SK-N-SH (cell line): ENCODE measurements around the gene MGAT5B. TPM values are rescaled to one million over a fixed set of nuclear protein-coding genes. Genes with fewer than 3 reads are reported as not detected.

ENCODE experiments used
- CTCF ChIA-PET: fragments of 300-600, 350-600 bp; formaldehyde crosslinking; extraction: SDS; loops from one replicate; lab custom pipeline; 2021; lab: Yijun Ruan, JAX
- POLR2A ChIA-PET: fragments of 350-600 bp; sonication (Branson Sonifier 250); formaldehyde crosslinking; extraction: SDS; loops from one replicate; lab custom pipeline; 2020; ENCODE audit warnings: antibody characterized with exemption, inconsistent platforms; lab: Yijun Ruan, JAX
- DNase-seq: peaks from one replicate; pipeline ENCODE4 v3.0.0; 2012
- H2AFZ ChIP-seq: fragments of 200-600 bp; sonication (generic); 2 replicates; pipeline ENCODE4 v1.8.1; 2016; ENCODE audit warnings: antibody characterized with exemption, mild to moderate bottlenecking, low read depth
- H3F3A ChIP-seq: fragments of 200-600 bp; sonication (generic); replicated peaks from 2 replicates; pipeline ENCODE3; 2016; ENCODE audit warnings: antibody characterized with exemption, mild to moderate bottlenecking; ENCODE audit not compliant: insufficient read depth
- H3K27ac ChIP-seq, 2 experiments: fragments of 200-500 bp in 1 of 2; fragments of 200-600 bp in 1 of 2; sonication (Bioruptor generic) in 1 of 2; sonication (generic), shearing (Covaris generic) in 1 of 2; 2 replicates each; pipeline versions ENCODE4 v1.5.1 to v1.6.1; 2014 to 2016; ENCODE audit warnings: low read depth in 2 of 2, inconsistent platforms in 1 of 2, low read length in 1 of 2, mild to moderate bottlenecking in 1 of 2, mixed read lengths in 1 of 2
- H3K27me3 ChIP-seq: fragments of 200-600 bp; sonication (generic), shearing (Covaris generic); 2 replicates; pipeline ENCODE4 v1.6.1; 2016; ENCODE audit warnings: mixed run types; ENCODE audit not compliant: insufficient read depth
- H3K36me3 ChIP-seq, 2 experiments: fragments of 200-500 bp in 1 of 2; fragments of 200-600 bp in 1 of 2; sonication (Bioruptor generic) in 1 of 2; sonication (generic) in 1 of 2; replicated peaks in 1 of 2; 2 replicates each; pipeline versions ENCODE3 to v1.5.1; 2014 to 2016; ENCODE audit warnings: low read length in 1 of 2, mild to moderate bottlenecking in 1 of 2; ENCODE audit not compliant: insufficient read depth in 2 of 2, control insufficient read depth in 1 of 2
- H3K4me1 ChIP-seq, 2 experiments: fragments of 200-500 bp in 1 of 2; fragments of 200-600 bp in 1 of 2; sonication (Bioruptor generic) in 1 of 2; sonication (generic), shearing (Covaris generic) in 1 of 2; 2 replicates each; pipeline versions ENCODE4 v1.5.1 to v1.6.1; 2014 to 2016; ENCODE audit warnings: low read depth in 1 of 2, low read length in 1 of 2, mixed run types in 1 of 2; ENCODE audit not compliant: insufficient read depth in 2 of 2, control insufficient read depth in 1 of 2
- H3K4me2 ChIP-seq: fragments of 200-600 bp; sonication (generic), shearing (Covaris generic); 2 replicates; pipeline ENCODE4 v1.6.1; 2017; ENCODE audit warnings: mixed run types
- H3K4me3 ChIP-seq, 2 experiments: fragments of 200-500 bp in 1 of 2; fragments of 200-600 bp in 1 of 2; sonication (Bioruptor generic) in 1 of 2; sonication (generic), shearing (Covaris generic) in 1 of 2; 2 replicates each; pipeline versions ENCODE4 v1.5.1 to v1.8.1; 2014 to 2016; ENCODE audit warnings: low read depth in 2 of 2, inconsistent platforms in 1 of 2, low read length in 1 of 2, mild to moderate bottlenecking in 1 of 2, mixed read lengths in 1 of 2, moderate library complexity in 1 of 2
- H3K79me2 ChIP-seq: fragments of 200-600 bp; sonication (generic); 2 replicates; pipeline ENCODE4 v1.8.1; 2017; ENCODE audit warnings: mild to moderate bottlenecking; ENCODE audit not compliant: insufficient read depth
- H3K9ac ChIP-seq: fragments of 200-600 bp; sonication (generic); 2 replicates; pipeline ENCODE4 v1.6.1; 2017; ENCODE audit warnings: mixed run types
- H3K9me2 ChIP-seq: fragments of 200-600 bp; sonication (generic); 2 replicates; pipeline ENCODE4 v1.6.1; 2017; ENCODE audit warnings: mixed run types
- H3K9me3 ChIP-seq: fragments of 200-600 bp; sonication (generic); 2 replicates; pipeline ENCODE4 v1.6.1; 2017; ENCODE audit warnings: mixed run types, mild to moderate bottlenecking, moderate library complexity
- H4K20me1 ChIP-seq: fragments of 200-600 bp; sonication (generic); 2 replicates; pipeline ENCODE4 v1.6.1; 2017; ENCODE audit warnings: mild to moderate bottlenecking, mixed run types; ENCODE audit not compliant: insufficient read depth
- EP300 ChIP-seq, 2 experiments: IDR thresholded peaks; 2 replicates each; pipeline versions ENCODE4 v1.4.0 to v1.6.1; 2012; ENCODE audit warnings: borderline replicate concordance in 1 of 2, low read depth in 1 of 2, low read length in 1 of 2
- EZH2phosphoT487 ChIP-seq: fragments of 200-600 bp; sonication (generic); IDR thresholded peaks from 2 replicates; pipeline ENCODE4 v1.6.1; 2017; ENCODE audit warnings: low read depth, mixed run types, mild to moderate bottlenecking, antibody characterized with exemption, moderate library complexity, borderline replicate concordance
- FOSL2 ChIP-seq: IDR thresholded peaks from 2 replicates; pipeline ENCODE4 v1.4.0; 2012; ENCODE audit warnings: low read depth, mild to moderate bottlenecking, moderate library complexity, borderline replicate concordance
- FOXJ3 ChIP-seq: sonication (generic); formaldehyde crosslinking; IDR thresholded peaks from 2 replicates; pipeline ENCODE4 v1.5.1; 2020; ENCODE audit warnings: mild to moderate bottlenecking, missing genetic modification reagents
- FOXM1 ChIP-seq: IDR thresholded peaks from 2 replicates; pipeline ENCODE4 v1.4.0; 2012; ENCODE audit warnings: low read depth, mild to moderate bottlenecking
- MEF2A ChIP-seq: IDR thresholded peaks from 2 replicates; pipeline ENCODE4 v1.4.0; 2012; ENCODE audit warnings: low read depth, borderline replicate concordance
- POLR2AphosphoS5 ChIP-seq: IDR thresholded peaks from 2 replicates; pipeline ENCODE4 v1.6.1; 2012; ENCODE audit warnings: low read depth, low read length
- RAD21 ChIP-seq: IDR thresholded peaks from 2 replicates; pipeline ENCODE4 v1.6.1; 2012; ENCODE audit warnings: mild to moderate bottlenecking, low read length
- TAF1 ChIP-seq: IDR thresholded peaks from 2 replicates; pipeline ENCODE4 v1.6.1; 2012; ENCODE audit warnings: low read depth, mild to moderate bottlenecking, low read length, moderate library complexity, borderline replicate concordance
- TCF12 ChIP-seq: IDR thresholded peaks from 2 replicates; pipeline ENCODE4 v1.4.0; 2012
- YY1 ChIP-seq: IDR thresholded peaks from 2 replicates; pipeline ENCODE4 v1.4.0; 2012; ENCODE audit warnings: low read depth, mild to moderate bottlenecking
- WGBS: methylation state at CpG from one replicate; pipeline ENCODE4 v1.1.6; 2017; ENCODE audit warnings: low lambda C conversion rate; 5-methylcytosine and 5-hydroxymethylcytosine counted together
- polyA plus RNA-seq, 3 experiments: library from polyadenylated mRNA; depleted of rRNA; stranded (reverse); fragments of >200 nt; gene quantifications; 2 replicates each; pipeline ENCODE4 v1.2.3, GENCODE V29; 2012
- TF ChIP-seq, protein P1 (sequence below): IDR thresholded peaks from 2 replicates; pipeline ENCODE4 v1.4.0; 2012; ENCODE audit warnings: low read depth, borderline replicate concordance
- TF ChIP-seq, protein P2 (sequence below): fragments of 200-600 bp; sonication (generic); IDR thresholded peaks from 2 replicates; pipeline ENCODE4 v1.6.1; 2017; ENCODE audit warnings: antibody characterized with exemption, mild to moderate bottlenecking, moderate library complexity
- TF ChIP-seq, protein P3 (sequence below): IDR thresholded peaks from 2 replicates; pipeline ENCODE4; 2012
- TF ChIP-seq, protein P4 (sequence below): IDR thresholded peaks from 2 replicates; pipeline ENCODE4 v1.6.1; 2012; ENCODE audit warnings: mild to moderate bottlenecking, low read depth, low read length, moderate library complexity
- TF ChIP-seq, protein P5 (sequence below): fragments of 150-350 bp; IDR thresholded peaks from 2 replicates; pipeline ENCODE4 v1.6.1; 2016; ENCODE audit warnings: mild to moderate bottlenecking, low read depth, low read length
- TF ChIP-seq, protein P6 (sequence below): IDR thresholded peaks from 2 replicates; pipeline ENCODE4 v1.4.0; 2012; ENCODE audit warnings: low read depth

MGAT5B gene
- polyA plus RNA-seq, 1 of the 3 experiments (the other 2 are of a cell fraction), result 13.8 TPM

DNA sequence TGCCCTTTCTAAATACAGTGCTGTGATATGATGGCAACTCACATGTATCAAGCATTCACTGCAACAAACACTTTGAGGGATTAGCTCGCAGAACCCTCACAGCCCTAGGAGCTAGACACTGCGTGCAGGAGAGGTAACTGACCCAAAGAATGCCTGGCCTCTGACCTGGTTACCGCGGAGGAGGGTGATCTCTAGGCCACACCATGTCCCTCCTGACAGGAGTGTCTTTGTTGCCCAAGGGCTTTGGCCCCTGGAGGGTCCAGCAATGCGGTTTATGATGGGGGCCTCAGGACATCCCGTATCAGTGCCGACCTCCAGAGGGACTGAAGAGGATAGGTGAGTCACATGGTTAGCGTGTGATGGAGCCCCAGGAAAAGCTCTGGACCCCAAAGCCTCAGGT is 130.6 kb downstream of the MGAT5B start:
- peaks cover 17% of the 10 kb centered on the region for H3F3A ChIP-seq
- H3K9me3 ChIP-seq, result no peaks in the 10 kb centered on the region
- H3K9me2 ChIP-seq, result no peaks in the 10 kb centered on the region
- WGBS, result 95% methylated on average over 7 of the region's 8 CpGs
- H3K27ac ChIP-seq, result no peak overlapping the region
- POLR2A ChIA-PET, result no interaction called here
- TF ChIP-seq FOXJ3 (CRISPR knock-in tag), result no peak
- no peak for TF ChIP-seq EZH2phosphoT487
- TF ChIP-seq POLR2AphosphoS5, result no peak
- no peak for TF ChIP-seq EP300 (IDR thresholded peaks at IDR 0.05; ENCODE audit: borderline replicate concordance in 1 of 2, low read depth in 1 of 2, low read length in 1 of 2)
- no peak for TF ChIP-seq YY1
- TF ChIP-seq RAD21, result no peak
- TF ChIP-seq, protein P1, sequence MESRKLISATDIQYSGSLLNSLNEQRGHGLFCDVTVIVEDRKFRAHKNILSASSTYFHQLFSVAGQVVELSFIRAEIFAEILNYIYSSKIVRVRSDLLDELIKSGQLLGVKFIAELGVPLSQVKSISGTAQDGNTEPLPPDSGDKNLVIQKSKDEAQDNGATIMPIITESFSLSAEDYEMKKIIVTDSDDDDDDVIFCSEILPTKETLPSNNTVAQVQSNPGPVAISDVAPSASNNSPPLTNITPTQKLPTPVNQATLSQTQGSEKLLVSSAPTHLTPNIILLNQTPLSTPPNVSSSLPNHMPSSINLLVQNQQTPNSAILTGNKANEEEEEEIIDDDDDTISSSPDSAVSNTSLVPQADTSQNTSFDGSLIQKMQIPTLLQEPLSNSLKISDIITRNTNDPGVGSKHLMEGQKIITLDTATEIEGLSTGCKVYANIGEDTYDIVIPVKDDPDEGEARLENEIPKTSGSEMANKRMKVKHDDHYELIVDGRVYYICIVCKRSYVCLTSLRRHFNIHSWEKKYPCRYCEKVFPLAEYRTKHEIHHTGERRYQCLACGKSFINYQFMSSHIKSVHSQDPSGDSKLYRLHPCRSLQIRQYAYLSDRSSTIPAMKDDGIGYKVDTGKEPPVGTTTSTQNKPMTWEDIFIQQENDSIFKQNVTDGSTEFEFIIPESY, result no peak
- no peak for TF ChIP-seq TCF12
- no peak for TF ChIP-seq TAF1
- TF ChIP-seq, protein P2, sequence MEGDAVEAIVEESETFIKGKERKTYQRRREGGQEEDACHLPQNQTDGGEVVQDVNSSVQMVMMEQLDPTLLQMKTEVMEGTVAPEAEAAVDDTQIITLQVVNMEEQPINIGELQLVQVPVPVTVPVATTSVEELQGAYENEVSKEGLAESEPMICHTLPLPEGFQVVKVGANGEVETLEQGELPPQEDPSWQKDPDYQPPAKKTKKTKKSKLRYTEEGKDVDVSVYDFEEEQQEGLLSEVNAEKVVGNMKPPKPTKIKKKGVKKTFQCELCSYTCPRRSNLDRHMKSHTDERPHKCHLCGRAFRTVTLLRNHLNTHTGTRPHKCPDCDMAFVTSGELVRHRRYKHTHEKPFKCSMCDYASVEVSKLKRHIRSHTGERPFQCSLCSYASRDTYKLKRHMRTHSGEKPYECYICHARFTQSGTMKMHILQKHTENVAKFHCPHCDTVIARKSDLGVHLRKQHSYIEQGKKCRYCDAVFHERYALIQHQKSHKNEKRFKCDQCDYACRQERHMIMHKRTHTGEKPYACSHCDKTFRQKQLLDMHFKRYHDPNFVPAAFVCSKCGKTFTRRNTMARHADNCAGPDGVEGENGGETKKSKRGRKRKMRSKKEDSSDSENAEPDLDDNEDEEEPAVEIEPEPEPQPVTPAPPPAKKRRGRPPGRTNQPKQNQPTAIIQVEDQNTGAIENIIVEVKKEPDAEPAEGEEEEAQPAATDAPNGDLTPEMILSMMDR, result no peak
- TF ChIP-seq, protein P3, sequence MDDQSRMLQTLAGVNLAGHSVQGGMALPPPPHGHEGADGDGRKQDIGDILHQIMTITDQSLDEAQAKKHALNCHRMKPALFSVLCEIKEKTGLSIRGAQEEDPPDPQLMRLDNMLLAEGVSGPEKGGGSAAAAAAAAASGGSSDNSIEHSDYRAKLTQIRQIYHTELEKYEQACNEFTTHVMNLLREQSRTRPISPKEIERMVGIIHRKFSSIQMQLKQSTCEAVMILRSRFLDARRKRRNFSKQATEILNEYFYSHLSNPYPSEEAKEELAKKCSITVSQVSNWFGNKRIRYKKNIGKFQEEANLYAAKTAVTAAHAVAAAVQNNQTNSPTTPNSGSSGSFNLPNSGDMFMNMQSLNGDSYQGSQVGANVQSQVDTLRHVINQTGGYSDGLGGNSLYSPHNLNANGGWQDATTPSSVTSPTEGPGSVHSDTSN, result no peak
- no peak for TF ChIP-seq FOSL2
- TF ChIP-seq, protein P4, sequence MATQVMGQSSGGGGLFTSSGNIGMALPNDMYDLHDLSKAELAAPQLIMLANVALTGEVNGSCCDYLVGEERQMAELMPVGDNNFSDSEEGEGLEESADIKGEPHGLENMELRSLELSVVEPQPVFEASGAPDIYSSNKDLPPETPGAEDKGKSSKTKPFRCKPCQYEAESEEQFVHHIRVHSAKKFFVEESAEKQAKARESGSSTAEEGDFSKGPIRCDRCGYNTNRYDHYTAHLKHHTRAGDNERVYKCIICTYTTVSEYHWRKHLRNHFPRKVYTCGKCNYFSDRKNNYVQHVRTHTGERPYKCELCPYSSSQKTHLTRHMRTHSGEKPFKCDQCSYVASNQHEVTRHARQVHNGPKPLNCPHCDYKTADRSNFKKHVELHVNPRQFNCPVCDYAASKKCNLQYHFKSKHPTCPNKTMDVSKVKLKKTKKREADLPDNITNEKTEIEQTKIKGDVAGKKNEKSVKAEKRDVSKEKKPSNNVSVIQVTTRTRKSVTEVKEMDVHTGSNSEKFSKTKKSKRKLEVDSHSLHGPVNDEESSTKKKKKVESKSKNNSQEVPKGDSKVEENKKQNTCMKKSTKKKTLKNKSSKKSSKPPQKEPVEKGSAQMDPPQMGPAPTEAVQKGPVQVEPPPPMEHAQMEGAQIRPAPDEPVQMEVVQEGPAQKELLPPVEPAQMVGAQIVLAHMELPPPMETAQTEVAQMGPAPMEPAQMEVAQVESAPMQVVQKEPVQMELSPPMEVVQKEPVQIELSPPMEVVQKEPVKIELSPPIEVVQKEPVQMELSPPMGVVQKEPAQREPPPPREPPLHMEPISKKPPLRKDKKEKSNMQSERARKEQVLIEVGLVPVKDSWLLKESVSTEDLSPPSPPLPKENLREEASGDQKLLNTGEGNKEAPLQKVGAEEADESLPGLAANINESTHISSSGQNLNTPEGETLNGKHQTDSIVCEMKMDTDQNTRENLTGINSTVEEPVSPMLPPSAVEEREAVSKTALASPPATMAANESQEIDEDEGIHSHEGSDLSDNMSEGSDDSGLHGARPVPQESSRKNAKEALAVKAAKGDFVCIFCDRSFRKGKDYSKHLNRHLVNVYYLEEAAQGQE, result no peak
- TF ChIP-seq FOXM1, result no peak
- TF ChIP-seq, protein P5, sequence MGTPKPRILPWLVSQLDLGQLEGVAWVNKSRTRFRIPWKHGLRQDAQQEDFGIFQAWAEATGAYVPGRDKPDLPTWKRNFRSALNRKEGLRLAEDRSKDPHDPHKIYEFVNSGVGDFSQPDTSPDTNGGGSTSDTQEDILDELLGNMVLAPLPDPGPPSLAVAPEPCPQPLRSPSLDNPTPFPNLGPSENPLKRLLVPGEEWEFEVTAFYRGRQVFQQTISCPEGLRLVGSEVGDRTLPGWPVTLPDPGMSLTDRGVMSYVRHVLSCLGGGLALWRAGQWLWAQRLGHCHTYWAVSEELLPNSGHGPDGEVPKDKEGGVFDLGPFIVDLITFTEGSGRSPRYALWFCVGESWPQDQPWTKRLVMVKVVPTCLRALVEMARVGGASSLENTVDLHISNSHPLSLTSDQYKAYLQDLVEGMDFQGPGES, result no peak
- TF ChIP-seq, protein P6, sequence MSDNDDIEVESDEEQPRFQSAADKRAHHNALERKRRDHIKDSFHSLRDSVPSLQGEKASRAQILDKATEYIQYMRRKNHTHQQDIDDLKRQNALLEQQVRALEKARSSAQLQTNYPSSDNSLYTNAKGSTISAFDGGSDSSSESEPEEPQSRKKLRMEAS, result no peak
- no peak for TF ChIP-seq MEF2A
- TF ChIP-seq, all 33 proteins: peak for 0
- Histone ChIP-seq H2AFZ (no peak overlapping the region), H3K9ac (no peak overlapping the region), H3K4me2 (no peak overlapping the region), H3K79me2 (no peaks in the 10 kb centered on the region), H3K27me3 (no peaks in the 10 kb centered on the region), H4K20me1 (no peaks in the 10 kb centered on the region), H3K4me3 (no peak overlapping the region), H3K4me1 (peaks cover 7 to 12% of the 10 kb centered on the region in 2 experiments; a peak in 2 of 4 replicates), H3K36me3 (no peaks in the 10 kb centered on the region)
- DNase-seq, result no peak
- CTCF ChIA-PET, result interaction anchor here (1.0 to 1.7 kb wide), 2 partner anchors 57 to 129 kb away, joined by 3 to 11 read pairs; no protein-coding TSS in a partner anchor
